ENCODE results near the gene CRYBG1. TPM values are rescaled to one million over a fixed set of nuclear protein-coding genes. Genes with fewer than 3 reads are reported as not detected.
"Not testable (repeated sequence)": the region's sequence is repeated elsewhere in the genome, so short reads cannot be mapped to it uniquely, and the experiment has no call there.

CRYBG1 gene
- total RNA-seq, 1 donor from 2014 or later = 0.06 TPM

DNA sequence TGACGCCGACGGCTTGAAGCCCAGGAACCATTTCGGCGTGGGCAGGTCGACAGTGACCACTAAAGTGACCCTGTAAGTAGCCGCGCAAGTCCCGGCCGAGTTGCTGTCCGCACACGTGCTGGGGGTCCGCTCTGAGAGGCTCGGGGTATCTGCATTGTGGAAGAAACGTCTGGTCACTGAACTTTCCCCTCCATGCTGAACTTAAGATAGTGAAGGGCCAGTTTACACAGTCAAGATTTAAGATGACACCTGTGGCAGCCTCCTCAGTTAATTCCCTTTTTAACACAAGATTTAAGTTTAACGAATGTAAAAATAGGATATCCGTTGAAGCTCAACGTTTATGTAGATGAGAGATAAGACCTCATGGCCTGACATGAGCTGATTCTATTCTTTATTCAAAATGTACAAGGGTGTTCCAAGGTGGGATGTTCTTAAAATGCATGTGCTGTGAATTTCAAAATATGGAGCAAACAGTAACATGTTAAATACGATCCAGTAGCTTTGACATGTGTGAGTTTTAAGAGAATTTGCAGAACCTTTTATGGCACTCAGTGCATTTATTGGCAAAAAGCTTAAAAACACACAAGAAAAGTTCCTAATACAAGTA is 152.6 kb downstream of the CRYBG1 start:
- Histone ChIP-seq H3K27ac (no peak overlapping the region), H3K27me3 (peaks cover 74% of the 10 kb centered on the region), H3K36me3 (no peaks in the 10 kb centered on the region), H3K4me1 (peaks cover 10% of the 10 kb centered on the region), H3K9me3 (ENCODE audit: low read depth) (no peaks in the 10 kb centered on the region), H3K4me2 (peak overlapping the region; percentile 78), H3K79me2 (ENCODE audit: low read depth) (no peaks in the 10 kb centered on the region), H3F3A (ENCODE audit: low read depth) (peaks cover 9% of the 10 kb centered on the region), H3K4me3 (peak overlapping the region; percentile 44), H3K9ac (no peak overlapping the region), H4K20me1 (ENCODE audit: low read depth) (peaks cover 9% of the 10 kb centered on the region), H2AFZ (replicated peaks) (peak overlapping the region; percentile 86)
- Mint-ChIP-seq H3K4me3 (peak overlapping the region; percentile 48), H3K4me1 (peaks cover 21% of the 10 kb centered on the region), H3K36me3 (no peaks in the 10 kb centered on the region), H3K27ac (no peak overlapping the region), H3K27me3 (ENCODE audit: insufficient read depth, low read depth) (peaks cover 68% of the 10 kb centered on the region), H3K9me3 (peaks cover 5% of the 10 kb centered on the region)
- TF ChIP-seq, protein P1, sequence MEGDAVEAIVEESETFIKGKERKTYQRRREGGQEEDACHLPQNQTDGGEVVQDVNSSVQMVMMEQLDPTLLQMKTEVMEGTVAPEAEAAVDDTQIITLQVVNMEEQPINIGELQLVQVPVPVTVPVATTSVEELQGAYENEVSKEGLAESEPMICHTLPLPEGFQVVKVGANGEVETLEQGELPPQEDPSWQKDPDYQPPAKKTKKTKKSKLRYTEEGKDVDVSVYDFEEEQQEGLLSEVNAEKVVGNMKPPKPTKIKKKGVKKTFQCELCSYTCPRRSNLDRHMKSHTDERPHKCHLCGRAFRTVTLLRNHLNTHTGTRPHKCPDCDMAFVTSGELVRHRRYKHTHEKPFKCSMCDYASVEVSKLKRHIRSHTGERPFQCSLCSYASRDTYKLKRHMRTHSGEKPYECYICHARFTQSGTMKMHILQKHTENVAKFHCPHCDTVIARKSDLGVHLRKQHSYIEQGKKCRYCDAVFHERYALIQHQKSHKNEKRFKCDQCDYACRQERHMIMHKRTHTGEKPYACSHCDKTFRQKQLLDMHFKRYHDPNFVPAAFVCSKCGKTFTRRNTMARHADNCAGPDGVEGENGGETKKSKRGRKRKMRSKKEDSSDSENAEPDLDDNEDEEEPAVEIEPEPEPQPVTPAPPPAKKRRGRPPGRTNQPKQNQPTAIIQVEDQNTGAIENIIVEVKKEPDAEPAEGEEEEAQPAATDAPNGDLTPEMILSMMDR (IDR thresholded peaks at IDR 0.05) = no peak
- TF ChIP-seq EZH2 (IDR thresholded peaks at IDR 0.05) (no peak), EZH2phosphoT487 (IDR thresholded peaks at IDR 0.05) (peak; percentile 75)
- DNase-seq (ENCODE audit: low spot score) = no peak

DNA sequence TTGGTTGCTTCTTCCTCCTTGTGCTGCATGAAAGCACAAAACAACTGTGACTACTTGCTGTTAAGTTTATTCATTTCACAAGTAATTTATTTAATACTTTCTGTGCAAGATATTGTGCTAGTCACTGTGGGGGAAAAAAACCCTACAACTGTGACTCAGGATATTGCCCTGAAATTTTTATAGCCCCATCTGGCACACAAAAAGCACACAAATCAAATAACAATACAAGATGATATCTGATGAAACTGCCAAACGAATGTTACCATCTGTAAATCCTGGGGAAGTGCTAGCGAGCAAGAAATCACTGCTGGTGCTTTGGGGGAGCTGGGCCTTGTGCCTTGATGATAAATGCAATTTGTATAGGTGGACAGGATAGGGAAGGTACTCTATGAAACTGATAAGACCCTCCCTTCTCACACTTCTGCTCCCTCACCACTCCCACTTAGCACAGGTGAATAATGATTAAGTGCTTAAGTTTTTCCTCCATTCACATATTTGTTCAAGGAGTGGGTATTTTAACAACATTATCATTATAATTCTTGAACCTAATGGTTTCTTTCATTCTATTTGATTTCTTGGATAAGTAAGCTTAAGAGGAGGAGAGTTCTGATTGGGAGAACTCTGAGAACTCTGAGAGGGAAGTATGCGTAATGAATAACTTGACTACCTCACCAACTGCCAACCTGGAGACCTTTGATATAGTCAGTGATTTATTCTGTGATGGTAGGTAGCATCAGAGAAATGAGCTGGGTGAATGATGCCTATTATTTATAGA is 153.5 kb downstream of the CRYBG1 start:
- no peak for DNase-seq (ENCODE audit: low spot score)
- peaks cover 9% of the 10 kb centered on the region for H4K20me1 ChIP-seq (ENCODE audit: low read depth)
- peaks cover 65% of the 10 kb centered on the region for H3K27me3 ChIP-seq
- H3K4me3 ChIP-seq = no peak overlapping the region
- no peak overlapping the region for H3K27ac ChIP-seq
- TF ChIP-seq EZH2phosphoT487 (IDR thresholded peaks at IDR 0.05) = no peak
- TF ChIP-seq EZH2 (IDR thresholded peaks at IDR 0.05) = no peak
- H3K79me2 ChIP-seq (ENCODE audit: low read depth) = no peaks in the 10 kb centered on the region
- H3K9me3 ChIP-seq (ENCODE audit: low read depth) = no peaks in the 10 kb centered on the region
- Mint-ChIP-seq H3K27me3 (ENCODE audit: insufficient read depth, low read depth) (peaks cover 58% of the 10 kb centered on the region), H3K27ac (no peak overlapping the region), H3K4me3 (no peak overlapping the region), H3K4me1 (peaks cover 21% of the 10 kb centered on the region), H3K9me3 (peaks cover 3% of the 10 kb centered on the region), H3K36me3 (no peaks in the 10 kb centered on the region)
- H3K4me1 ChIP-seq = peaks cover 10% of the 10 kb centered on the region
- H3F3A ChIP-seq (ENCODE audit: low read depth) = peaks cover 9% of the 10 kb centered on the region
- no peaks in the 10 kb centered on the region for H3K36me3 ChIP-seq
- H3K9ac ChIP-seq = no peak overlapping the region
- no peak overlapping the region for H3K4me2 ChIP-seq
- no peak overlapping the region for H2AFZ ChIP-seq (replicated peaks)

DNA sequence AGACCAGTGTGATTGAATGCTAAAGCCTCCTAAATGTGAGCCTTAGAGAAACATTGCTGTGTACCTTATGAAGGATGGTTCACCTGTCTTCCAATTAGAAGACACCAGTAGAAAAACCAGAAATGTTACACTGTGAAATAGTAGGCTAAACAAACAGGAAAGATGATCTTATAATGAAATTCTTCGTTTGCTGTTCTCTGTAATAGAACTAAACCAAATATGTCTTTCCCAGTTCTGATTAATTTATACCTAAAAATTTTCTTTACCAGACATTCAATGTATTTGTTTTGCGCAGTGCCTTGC is 154.0 kb downstream of the CRYBG1 start:
- H3K27me3 Mint-ChIP-seq (ENCODE audit: insufficient read depth, low read depth) = peaks cover 53% of the 10 kb centered on the region
- Histone ChIP-seq H3K4me2 (no peak overlapping the region), H4K20me1 (ENCODE audit: low read depth) (peaks cover 9% of the 10 kb centered on the region), H3K9me3 (ENCODE audit: low read depth) (no peaks in the 10 kb centered on the region), H3K4me3 (no peak overlapping the region), H3K79me2 (ENCODE audit: low read depth) (no peaks in the 10 kb centered on the region), H3F3A (ENCODE audit: low read depth) (peaks cover 9% of the 10 kb centered on the region), H3K4me1 (peaks cover 9% of the 10 kb centered on the region), H2AFZ (replicated peaks) (no peak overlapping the region), H3K27ac (no peak overlapping the region), H3K9ac (no peak overlapping the region), H3K36me3 (no peaks in the 10 kb centered on the region), H3K27me3 (peaks cover 60% of the 10 kb centered on the region)
- H3K4me1 Mint-ChIP-seq = peaks cover 21% of the 10 kb centered on the region
- DNase-seq (ENCODE audit: low spot score) = no peak
- peaks cover 3% of the 10 kb centered on the region for H3K9me3 Mint-ChIP-seq
- TF ChIP-seq, protein P1 (IDR thresholded peaks at IDR 0.05) = no peak
- no peak for TF ChIP-seq EZH2phosphoT487 (IDR thresholded peaks at IDR 0.05)
- TF ChIP-seq EZH2 (IDR thresholded peaks at IDR 0.05) = no peak
- H3K27ac Mint-ChIP-seq = no peak overlapping the region
- no peak overlapping the region for H3K4me3 Mint-ChIP-seq
- no peaks in the 10 kb centered on the region for H3K36me3 Mint-ChIP-seq

DNA sequence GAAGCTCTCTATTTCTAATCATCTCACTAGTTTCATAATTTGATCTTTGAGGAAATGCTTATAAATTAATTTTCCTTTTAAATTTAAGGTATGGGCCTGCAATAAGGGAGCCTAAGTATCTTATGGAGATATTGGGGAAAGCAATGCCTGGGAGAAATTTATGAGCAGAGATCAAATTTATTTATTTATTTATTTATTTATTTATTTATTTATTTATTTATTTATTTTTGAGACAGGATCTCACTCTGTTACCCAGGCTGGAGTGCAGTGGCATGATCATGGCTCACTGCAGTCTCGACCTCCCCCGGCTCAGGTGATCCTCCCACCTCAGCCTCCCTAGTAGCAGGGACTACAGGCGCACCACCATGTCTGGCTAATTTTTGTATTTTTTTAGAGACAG is 155.1 kb downstream of the CRYBG1 start:
- H3K4me1 ChIP-seq; H3K4me2 ChIP-seq; H3F3A ChIP-seq (ENCODE audit: low read depth); H3K9me3 ChIP-seq (ENCODE audit: low read depth); H3K27ac ChIP-seq; H3K36me3 Mint-ChIP-seq; H2AFZ ChIP-seq (replicated peaks); H3K9me3 Mint-ChIP-seq; H3K4me3 ChIP-seq; H3K27ac Mint-ChIP-seq; H3K4me3 Mint-ChIP-seq; H4K20me1 ChIP-seq (ENCODE audit: low read depth); DNase-seq (ENCODE audit: low spot score); H3K36me3 ChIP-seq; H3K79me2 ChIP-seq (ENCODE audit: low read depth); H3K9ac ChIP-seq: not testable (repeated sequence)
- peaks cover 44% of the 10 kb centered on the region for H3K27me3 Mint-ChIP-seq (ENCODE audit: insufficient read depth, low read depth)
- peaks cover 49% of the 10 kb centered on the region for H3K27me3 ChIP-seq
- H3K4me1 Mint-ChIP-seq = peaks cover 13% of the 10 kb centered on the region

Measured in neural progenitor cell (in vitro differentiated cells).